HL-60 (cell line): Measurements from ENCODE around the gene DHX30.

ENCODE experiments used
- CTCF ChIP-seq: IDR thresholded peaks from one replicate; pipeline ENCODE4 v1.5.1; 2011; ENCODE audit warnings: low read length, control low read depth, inconsistent platforms; ENCODE audit not compliant: insufficient read depth
- GABPA ChIP-seq: IDR thresholded peaks from 2 replicates; pipeline ENCODE4 v1.6.1; 2012; ENCODE audit warnings: low read depth
- POLR2AphosphoS5 ChIP-seq: IDR thresholded peaks from 2 replicates; pipeline ENCODE4 v1.6.1; 2012; ENCODE audit warnings: low read depth
- REST ChIP-seq: IDR thresholded peaks from 2 replicates; pipeline ENCODE4 v1.6.1; 2012; ENCODE audit warnings: low read depth; ENCODE audit not compliant: insufficient replicate concordance
- SPI1 ChIP-seq: IDR thresholded peaks from 2 replicates; pipeline ENCODE4 v1.6.1; 2012; ENCODE audit warnings: low read depth, mild to moderate bottlenecking, borderline replicate concordance

GRCh38 chr3:47847260-47847659, 44.3 kb downstream of the DHX30 start:
- TF ChIP-seq GABPA (no peak), CTCF (no peak), POLR2AphosphoS5 (no peak), REST (no peak), SPI1 (no peak)
